ENCODE data around the gene HSPA1A.

Gene HSPA1A

GRCh38 chr6:31775633-31776484, 39.5 kb upstream of the HSPA1A start:
- no peaks in the 10 kb centered on the region for H4K20me1 ChIP-seq (ENCODE audit: control insufficient read depth, insufficient read depth, low read depth, low read length)
- no peak overlapping the region for H3K4me2 ChIP-seq (ENCODE audit: low read length)
- no peak overlapping the region for H3K4me3 ChIP-seq (ENCODE audit: low read length)
- H3K79me2 ChIP-seq (ENCODE audit: control insufficient read depth, low read length), result no peaks in the 10 kb centered on the region
- no peaks in the 10 kb centered on the region for H3F3A ChIP-seq (ENCODE audit: control insufficient read depth, insufficient read depth)
- H3K9me3 ChIP-seq (ENCODE audit: control insufficient read depth, insufficient read depth, low read length), result no peaks in the 10 kb centered on the region
- no peak overlapping the region for H3K27ac ChIP-seq (ENCODE audit: low read depth, low read length)
- peaks cover 31% of the 10 kb centered on the region for H3K36me3 ChIP-seq (ENCODE audit: control insufficient read depth, low read length)
- TF ChIP-seq CTCF (IDR thresholded peaks at IDR 0.05; ENCODE audit: low read depth, low read length, poor library complexity, severe bottlenecking) (no peak), EZH2phosphoT487 (IDR thresholded peaks at IDR 0.05; ENCODE audit: borderline replicate concordance, low read length) (no peak)
- H3K27me3 ChIP-seq (ENCODE audit: control insufficient read depth, low read length), result no peaks in the 10 kb centered on the region
- no peaks in the 10 kb centered on the region for H3K9me2 ChIP-seq (replicated peaks; ENCODE audit: control insufficient read depth, low read length)
- peaks cover 17% of the 10 kb centered on the region for H3K4me1 ChIP-seq (ENCODE audit: control insufficient read depth, low read length)

GRCh38 chr6:31776485-31776988, 38.8 kb upstream of the HSPA1A start:
- Histone ChIP-seq H4K20me1 (ENCODE audit: control insufficient read depth, insufficient read depth, low read depth, low read length) (no peaks in the 10 kb centered on the region), H3K9me3 (ENCODE audit: control insufficient read depth, insufficient read depth, low read length) (no peaks in the 10 kb centered on the region), H3K36me3 (ENCODE audit: control insufficient read depth, low read length) (peaks cover 38% of the 10 kb centered on the region), H3K27me3 (ENCODE audit: control insufficient read depth, low read length) (no peaks in the 10 kb centered on the region), H3K4me2 (ENCODE audit: low read length) (peak overlapping the region; percentile 43), H3K4me1 (ENCODE audit: control insufficient read depth, low read length) (peaks cover 17% of the 10 kb centered on the region), H3F3A (ENCODE audit: control insufficient read depth, insufficient read depth) (no peaks in the 10 kb centered on the region), H3K4me3 (ENCODE audit: low read length) (peak overlapping the region; percentile 19; the same call in 1 of the 2 replicates), H3K79me2 (ENCODE audit: control insufficient read depth, low read length) (no peaks in the 10 kb centered on the region), H3K9me2 (replicated peaks; ENCODE audit: control insufficient read depth, low read length) (no peaks in the 10 kb centered on the region), H3K27ac (ENCODE audit: low read depth, low read length) (no peak overlapping the region)
- no peak for TF ChIP-seq EZH2phosphoT487 (IDR thresholded peaks at IDR 0.05; ENCODE audit: borderline replicate concordance, low read length)
- TF ChIP-seq CTCF (IDR thresholded peaks at IDR 0.05; ENCODE audit: low read depth, low read length, poor library complexity, severe bottlenecking), result no peak

GRCh38 chr6:31776989-31777666, 38.2 kb upstream of the HSPA1A start, which contains the start of gene VWA7:
Gene VWA7, minus strand, starts transcription at chr6:31777328. Its CDS starts 549 bp downstream, at chr6:31776779.
- H3K4me1 ChIP-seq (ENCODE audit: control insufficient read depth, low read length), result peaks cover 17% of the 10 kb centered on the region

More at GRCh38 chr6:31776989-31777666, 38.2 kb upstream of the HSPA1A start, which contains the start of gene VWA7:
- TF ChIP-seq CTCF (IDR thresholded peaks at IDR 0.05; ENCODE audit: low read depth, low read length, poor library complexity, severe bottlenecking), result no peak
- TF ChIP-seq EZH2phosphoT487 (IDR thresholded peaks at IDR 0.05; ENCODE audit: borderline replicate concordance, low read length), result no peak
- H3K4me2 ChIP-seq (ENCODE audit: low read length), result peak within 1 kb of the TSS; percentile 43
- H3K27ac ChIP-seq (ENCODE audit: low read depth, low read length), result no peak within 1 kb of the TSS
- H3K27me3 ChIP-seq (ENCODE audit: control insufficient read depth, low read length), result no peaks in the 10 kb centered on the region
- H3K79me2 ChIP-seq (ENCODE audit: control insufficient read depth, low read length), result no peaks in the 10 kb centered on the region
- H3K4me3 ChIP-seq (ENCODE audit: low read length), result peak within 1 kb of the TSS; percentile 19; the same call in 1 of the 2 replicates
- no peaks in the 10 kb centered on the region for H3K9me3 ChIP-seq (ENCODE audit: control insufficient read depth, insufficient read depth, low read length)
- H3K36me3 ChIP-seq (ENCODE audit: control insufficient read depth, low read length), result peaks cover 44% of the 10 kb centered on the region
- H4K20me1 ChIP-seq (ENCODE audit: control insufficient read depth, insufficient read depth, low read depth, low read length), result no peaks in the 10 kb centered on the region
- no peaks in the 10 kb centered on the region for H3F3A ChIP-seq (ENCODE audit: control insufficient read depth, insufficient read depth)
- H3K9me2 ChIP-seq (replicated peaks; ENCODE audit: control insufficient read depth, low read length), result no peaks in the 10 kb centered on the region

All from DOHH2 (cell line).